ENCODE measurements around the gene SHE. TPM values are rescaled to one million over a fixed set of nuclear protein-coding genes. Genes with fewer than 3 reads are reported as not detected.

SHE gene
- total and polyA plus RNA-seq, 7 donors, result 1.6 to 10.2 (median 5.7) TPM

DNA sequence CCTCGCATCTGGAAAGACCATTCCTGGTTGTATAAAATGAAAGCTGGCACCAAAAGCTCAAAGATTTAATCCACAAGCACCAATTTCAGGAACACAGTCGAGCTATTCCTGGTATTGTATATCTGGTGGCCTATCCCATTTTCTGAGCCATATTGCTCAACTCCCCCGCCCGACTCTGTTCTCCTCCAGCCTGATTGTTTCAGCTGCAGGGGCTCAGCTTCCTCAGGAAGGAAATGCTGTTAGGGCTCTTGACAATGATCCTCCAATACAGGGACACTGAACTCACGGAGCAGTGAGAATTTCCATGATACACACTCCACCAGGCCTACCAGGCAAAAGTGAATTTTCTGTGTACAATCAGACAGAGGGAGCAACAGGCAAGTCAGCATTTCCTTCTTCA is 17.1 kb downstream of the SHE start:
- Histone ChIP-seq H3K27me3 (peaks cover 0 to 14% (median 6%) of the 10 kb centered on the region in 3 donors), H3K27ac (peak overlapping the region in 1 of 4 donors; percentile 61), H3K4me1 (peaks cover 0 to 3% (median 0%) of the 10 kb centered on the region in 4 donors), H3K36me3 (no peaks in the 10 kb centered on the region), H3K9me3 (no peaks in the 10 kb centered on the region), H3K4me3 (no peak overlapping the region)
- TF ChIP-seq POLR2A (IDR thresholded peaks at IDR 0.05) (no peak), POLR2AphosphoS5 (IDR thresholded peaks at IDR 0.05) (peak in 2 of 4 donors; percentile 30 to 55), EP300 (IDR thresholded peaks at IDR 0.05) (no peak)
- TF ChIP-seq, protein P1, sequence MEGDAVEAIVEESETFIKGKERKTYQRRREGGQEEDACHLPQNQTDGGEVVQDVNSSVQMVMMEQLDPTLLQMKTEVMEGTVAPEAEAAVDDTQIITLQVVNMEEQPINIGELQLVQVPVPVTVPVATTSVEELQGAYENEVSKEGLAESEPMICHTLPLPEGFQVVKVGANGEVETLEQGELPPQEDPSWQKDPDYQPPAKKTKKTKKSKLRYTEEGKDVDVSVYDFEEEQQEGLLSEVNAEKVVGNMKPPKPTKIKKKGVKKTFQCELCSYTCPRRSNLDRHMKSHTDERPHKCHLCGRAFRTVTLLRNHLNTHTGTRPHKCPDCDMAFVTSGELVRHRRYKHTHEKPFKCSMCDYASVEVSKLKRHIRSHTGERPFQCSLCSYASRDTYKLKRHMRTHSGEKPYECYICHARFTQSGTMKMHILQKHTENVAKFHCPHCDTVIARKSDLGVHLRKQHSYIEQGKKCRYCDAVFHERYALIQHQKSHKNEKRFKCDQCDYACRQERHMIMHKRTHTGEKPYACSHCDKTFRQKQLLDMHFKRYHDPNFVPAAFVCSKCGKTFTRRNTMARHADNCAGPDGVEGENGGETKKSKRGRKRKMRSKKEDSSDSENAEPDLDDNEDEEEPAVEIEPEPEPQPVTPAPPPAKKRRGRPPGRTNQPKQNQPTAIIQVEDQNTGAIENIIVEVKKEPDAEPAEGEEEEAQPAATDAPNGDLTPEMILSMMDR (IDR thresholded peaks at IDR 0.05), result no peak
- intact Hi-C loops (cut with DNase I), result no loop called here
- no peak for DNase-seq
- 60 to 83% methylated on average over 5 of the region's 5 CpGs for WGBS, 2 donors

DNA sequence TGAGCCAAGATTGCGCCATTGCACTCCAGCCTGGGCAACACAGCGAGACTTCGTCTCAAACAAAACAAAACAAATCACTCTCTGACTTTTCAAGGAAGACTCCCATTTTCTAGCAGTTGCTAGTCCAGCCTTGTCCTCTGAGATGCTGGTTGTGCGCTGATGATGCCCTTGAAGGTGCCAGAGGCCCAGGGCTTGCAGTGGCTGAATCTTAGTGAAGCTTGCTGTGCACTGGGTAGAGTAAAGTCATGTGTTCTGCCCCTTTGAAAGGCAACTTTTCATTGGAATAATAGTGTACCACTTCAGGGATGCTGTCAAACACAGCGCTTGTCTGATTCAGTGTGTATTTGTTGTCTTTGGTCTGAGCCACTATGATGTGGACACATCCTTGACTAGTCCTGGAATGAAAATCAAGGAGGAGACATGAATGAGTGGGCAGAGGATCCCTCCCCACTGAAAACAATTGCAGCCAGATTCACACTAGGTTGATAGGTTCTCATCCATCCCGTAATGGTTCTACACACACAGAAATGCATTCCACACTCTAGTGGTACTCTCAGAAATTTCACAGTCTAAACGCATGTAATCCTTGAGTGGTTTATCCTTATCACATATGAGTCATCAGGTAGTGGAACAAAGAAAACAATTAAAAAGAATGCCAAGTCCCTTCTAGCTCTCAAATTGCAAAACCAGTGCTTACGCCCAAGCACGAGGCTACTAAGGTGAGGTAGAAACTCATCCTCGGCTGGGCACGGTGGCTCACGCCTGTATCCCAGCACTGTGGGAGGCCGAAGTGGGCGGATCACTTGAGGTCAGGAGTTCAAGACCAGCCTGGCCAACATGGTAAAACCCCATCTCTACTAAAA is 18.0 kb downstream of the SHE start:
- WGBS, 2 donors, result 68 to 87% methylated on average over 14 of the region's 14 CpGs
- no peaks in the 10 kb centered on the region for H3K9me3 ChIP-seq
- DNase-seq, result no peak
- H3K36me3 ChIP-seq, result no peaks in the 10 kb centered on the region
- peak overlapping the region in 3 of 4 donors; percentile 11 to 61 (median 28) for H3K27ac ChIP-seq
- no peak overlapping the region for H3K4me3 ChIP-seq
- TF ChIP-seq POLR2A (IDR thresholded peaks at IDR 0.05) (no peak), EP300 (IDR thresholded peaks at IDR 0.05) (no peak), POLR2AphosphoS5 (IDR thresholded peaks at IDR 0.05) (no peak)
- TF ChIP-seq, protein P1 (IDR thresholded peaks at IDR 0.05), result no peak
- intact Hi-C loops (cut with DNase I), result loop anchor here (5.0 kb wide), 1 partner anchor 278 kb away; no protein-coding TSS in a partner anchor
- H3K27me3 ChIP-seq, result peaks cover 0 to 5% (median 0%) of the 10 kb centered on the region in 3 donors
- H3K4me1 ChIP-seq, result peaks cover 0 to 12% (median 2%) of the 10 kb centered on the region in 4 donors

DNA sequence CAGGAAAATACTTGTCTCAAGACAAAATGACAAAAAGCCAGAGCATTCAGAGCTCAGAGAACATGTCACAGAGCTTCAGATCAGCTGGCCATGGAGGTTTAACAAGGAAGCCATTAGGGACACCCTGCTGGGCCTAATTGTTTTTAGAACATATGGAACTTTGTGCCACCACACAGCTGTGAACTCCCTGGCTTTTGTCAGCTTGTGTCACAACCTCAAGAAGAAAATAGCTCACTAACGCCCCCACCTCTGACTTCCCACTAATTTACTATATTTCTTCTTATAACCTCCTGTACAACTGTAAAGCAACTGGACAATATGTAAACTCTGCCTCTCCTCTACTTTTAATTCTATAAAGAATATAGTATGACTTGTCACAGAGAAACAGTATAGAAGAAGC is 21.2 kb downstream of the SHE start:
- TF ChIP-seq POLR2A (IDR thresholded peaks at IDR 0.05), result no peak
- TF ChIP-seq, protein P1 (IDR thresholded peaks at IDR 0.05), result no peak
- no peak for TF ChIP-seq EP300 (IDR thresholded peaks at IDR 0.05)
- no peak for TF ChIP-seq POLR2AphosphoS5 (IDR thresholded peaks at IDR 0.05)
- no peaks in the 10 kb centered on the region for H3K27me3 ChIP-seq
- no peaks in the 10 kb centered on the region for H3K9me3 ChIP-seq
- no peaks in the 10 kb centered on the region for H3K36me3 ChIP-seq
- H3K4me3 ChIP-seq, result no peak overlapping the region
- DNase-seq, result no peak
- peaks cover 0 to 12% (median 2%) of the 10 kb centered on the region in 4 donors for H3K4me1 ChIP-seq
- WGBS, 2 donors, result 71 to 79% methylated on average over 1 of the region's 1 CpG
- intact Hi-C loops (cut with DNase I), result loop anchor here (2.0 to 5.0 kb wide), 2 partner anchors 281 to 398 kb away; no protein-coding TSS in a partner anchor
- no peak overlapping the region for H3K27ac ChIP-seq

DNA sequence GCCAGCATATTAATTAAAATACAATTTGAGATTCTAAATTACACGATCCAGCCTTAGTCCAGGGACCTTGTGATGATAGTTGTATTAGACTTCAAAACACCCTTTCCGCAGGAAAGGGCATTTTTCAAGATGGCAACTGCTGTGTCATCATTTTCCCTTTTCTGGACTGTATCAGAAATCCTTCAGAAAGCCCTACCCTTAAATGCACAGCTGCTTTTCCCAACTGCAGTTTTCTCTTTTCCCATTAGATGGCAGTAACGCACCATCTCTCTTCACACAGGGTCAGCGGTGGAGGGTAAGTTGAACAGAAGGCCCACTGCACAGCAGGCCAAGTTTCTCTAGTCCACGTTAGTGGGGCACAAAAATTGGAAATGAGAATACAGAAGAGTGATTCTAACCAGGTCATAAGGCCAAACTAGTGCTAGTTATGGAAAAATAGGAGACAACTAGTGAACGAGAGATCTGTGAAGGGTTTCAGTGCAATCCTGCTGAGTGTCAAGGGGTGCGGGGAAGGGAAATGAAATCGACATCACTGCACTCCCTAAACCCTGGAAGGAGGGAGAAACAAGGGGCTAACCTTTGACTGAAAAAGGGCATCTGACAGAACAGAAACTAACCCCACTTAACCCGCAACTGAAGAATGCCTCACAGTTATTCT is 22.3 kb downstream of the SHE start:
- Histone ChIP-seq H3K4me1 (peaks cover 0 to 10% (median 2%) of the 10 kb centered on the region in 4 donors), H3K27ac (peak overlapping the region in 2 of 4 donors; percentile 32 to 54), H3K36me3 (no peaks in the 10 kb centered on the region), H3K27me3 (no peaks in the 10 kb centered on the region), H3K4me3 (peak overlapping the region in 1 of 4 donors; percentile 6), H3K9me3 (no peaks in the 10 kb centered on the region)
- TF ChIP-seq POLR2AphosphoS5 (IDR thresholded peaks at IDR 0.05) (peak in 3 of 4 donors; percentile 36 to 45 (median 38)), EP300 (IDR thresholded peaks at IDR 0.05) (no peak)
- TF ChIP-seq, protein P1 (IDR thresholded peaks at IDR 0.05), result peak; percentile 94 to 97 (median 96)
- DNase-seq, result peak; percentile 81
- intact Hi-C loops (cut with DNase I), result loop anchor here (2.0 to 5.0 kb wide), 3 partner anchors 69 to 399 kb away; no protein-coding TSS in a partner anchor
- 40 to 42% methylated on average over 9 of the region's 9 CpGs for WGBS, 2 donors

All from sigmoid colon (tissue), 7 donors.